NCI-H1417 treated with DMSO at 0.1 percent for 48 hours (cell line): ENCODE data around the gene PDIK1L.

Experiments used
- DNase-seq: peaks from one replicate; lab custom pipeline; 2025; lab: John Stamatoyannopoulos, UW

The PDIK1L gene

DNA sequence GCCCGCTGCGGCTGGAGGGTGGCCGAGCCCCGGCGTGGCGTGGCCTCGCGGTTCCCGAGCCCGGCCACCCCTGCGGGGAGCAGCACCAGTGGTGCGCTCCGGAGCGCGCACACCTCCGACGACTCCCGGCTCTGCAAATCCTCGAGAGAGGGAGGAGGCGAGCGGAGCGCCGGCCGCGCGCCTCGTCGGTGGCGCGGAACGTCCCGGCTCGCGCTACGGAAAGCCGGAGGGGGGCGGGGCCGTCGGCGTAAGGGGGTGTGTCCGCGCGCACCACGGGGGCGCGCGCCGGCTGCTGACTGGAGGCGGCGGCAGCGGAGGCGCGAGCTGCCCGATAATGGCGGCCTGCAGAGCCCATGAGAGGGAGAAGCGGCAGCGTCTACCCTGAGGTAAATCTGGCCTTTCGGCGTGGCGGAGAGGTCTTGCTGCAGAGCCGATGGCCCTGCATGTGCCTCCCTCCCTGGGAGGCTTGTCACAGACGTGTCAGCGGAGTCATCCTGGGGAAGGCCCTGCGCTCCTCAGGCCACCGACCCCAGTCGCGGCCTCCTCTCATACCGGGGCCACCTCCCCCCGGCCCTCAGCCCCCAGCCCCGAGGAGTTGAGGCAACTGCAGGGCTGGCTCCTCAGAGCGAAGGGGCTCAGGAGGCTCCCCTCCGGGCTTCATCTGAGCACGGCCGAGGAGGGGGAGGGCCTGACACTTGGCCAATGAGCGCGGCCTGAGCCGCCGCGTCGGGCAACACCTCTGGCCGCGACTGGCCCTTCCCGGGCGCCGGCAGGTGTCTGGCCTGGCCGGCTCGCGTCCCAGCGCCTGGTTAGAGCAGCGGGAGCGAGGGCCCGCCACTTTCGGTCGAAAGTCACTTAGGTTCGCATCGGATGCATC lies at the start of gene PDIK1L:
Gene PDIK1L (plus strand): TSS at position 295 of the 877 bp plus-strand sequence. CDS start 2,485 bp downstream, outside the sequence.
- DNase-seq = peak; percentile 49

DNA sequence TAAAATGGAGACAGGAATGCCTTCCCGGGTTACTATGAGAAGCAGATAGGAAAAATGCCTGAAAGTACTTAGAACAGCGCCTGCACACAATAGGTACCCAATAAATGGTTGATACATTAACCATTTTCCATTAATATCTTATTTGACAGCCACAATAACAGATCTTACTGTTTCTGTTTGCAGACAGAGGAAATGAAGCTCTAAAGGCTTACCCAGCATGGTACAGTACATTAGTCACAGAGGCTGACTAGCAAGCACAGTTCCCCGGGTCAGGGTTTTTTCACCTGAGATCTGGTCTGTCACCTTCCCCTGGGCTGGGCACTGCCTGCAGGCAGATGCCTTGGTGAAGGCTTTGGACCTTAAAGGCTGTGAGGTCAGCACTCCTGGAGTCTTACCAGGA lies 47.1 kb upstream of the PDIK1L start:
- DNase-seq = no peak

GRCh38 chr1:26066160-26066559 lies 45.5 kb upstream of the PDIK1L start:
- DNase-seq = no peak

- DNase-seq = no peak
Measured at GRCh38 chr1:26066857-26067256, 44.8 kb upstream of the PDIK1L start.

- DNase-seq = no peak
Measured at GRCh38 chr1:26067432-26067911, 44.2 kb upstream of the PDIK1L start, which contains the start of gene TRIM63. Gene TRIM63 (minus strand): TSS chr1:26067630. CDS start chr1:26067494, 136 bp downstream.

DNA sequence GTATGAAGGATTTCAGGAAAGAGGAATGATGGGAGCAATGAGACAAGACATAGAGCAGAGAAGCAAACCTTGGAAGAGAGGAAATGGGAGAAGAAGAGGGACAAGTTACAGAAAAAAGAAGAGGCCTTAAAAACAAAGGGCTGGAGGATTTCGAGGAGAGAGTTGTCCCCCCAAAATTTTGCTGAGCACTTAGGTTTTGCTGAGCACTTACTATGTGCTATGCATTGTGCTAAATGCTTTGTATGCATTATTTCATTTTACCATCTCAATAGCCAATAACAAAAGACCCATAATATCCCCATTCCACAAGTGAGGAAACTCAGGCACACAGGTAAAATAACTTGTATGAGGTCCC lies 41.7 kb upstream of the PDIK1L start:
- no peak for DNase-seq

- DNase-seq = no peak
Measured at GRCh38 chr1:26070296-26070962, 41.2 kb upstream of the PDIK1L start.

DNA sequence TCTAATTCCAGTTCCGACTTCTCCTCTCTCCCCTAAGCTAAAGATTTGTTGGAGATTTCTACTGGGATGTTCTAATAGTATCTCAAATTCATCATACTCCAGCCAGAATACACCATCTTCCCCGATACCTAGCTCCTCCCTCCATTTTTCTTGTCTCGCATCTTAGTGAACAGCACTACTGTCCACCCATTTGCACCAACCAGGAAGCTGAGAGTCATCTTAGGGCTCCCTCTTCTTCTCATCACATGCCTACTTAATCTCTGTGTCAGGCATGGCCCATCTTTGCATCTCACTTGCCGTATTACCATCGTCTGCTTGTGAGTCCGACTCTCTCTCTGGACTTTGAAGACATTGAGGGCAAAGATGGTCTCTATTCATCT lies 40.7 kb upstream of the PDIK1L start:
- DNase-seq = no peak

GRCh38 chr1:26072305-26072704 lies 39.3 kb upstream of the PDIK1L start:
- DNase-seq = no peak

DNA sequence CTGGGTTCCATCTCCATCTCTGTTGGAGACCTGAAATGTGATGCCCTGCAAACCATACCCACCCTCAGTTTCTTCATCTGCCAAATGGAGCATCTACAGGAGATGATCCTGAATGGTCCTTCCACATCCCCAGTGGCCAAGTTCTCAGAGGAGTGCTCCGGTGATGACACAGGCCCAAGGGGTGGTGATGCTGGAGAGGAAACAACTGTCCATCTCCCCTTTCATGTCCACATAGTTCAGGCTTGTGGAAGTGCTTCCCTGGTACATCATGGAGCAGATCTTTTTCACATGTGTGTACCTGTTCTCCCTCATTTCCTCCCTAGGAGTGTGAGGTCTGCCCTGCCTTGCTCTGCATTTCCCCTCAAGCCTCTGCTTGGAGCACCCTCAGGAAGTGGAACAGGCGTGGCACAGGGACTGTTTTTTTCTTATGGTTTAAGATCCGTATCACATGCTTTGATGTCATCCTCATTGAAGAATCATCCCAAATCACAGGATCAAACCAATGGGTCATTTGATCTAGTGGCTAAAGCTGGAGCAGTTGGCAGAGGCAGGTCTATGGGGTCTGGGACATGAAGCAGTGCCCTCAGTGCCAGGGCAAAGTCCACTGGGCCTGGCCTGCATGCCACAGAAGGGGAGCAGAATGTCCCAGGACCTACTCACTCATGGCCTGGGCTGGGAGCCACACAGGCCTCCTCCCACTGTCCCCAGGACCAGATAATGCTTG lies 36.0 kb upstream of the PDIK1L start:
- DNase-seq = no peak

GRCh38 chr1:26077524-26077923 lies 34.1 kb upstream of the PDIK1L start:
- DNase-seq = no peak

DNA sequence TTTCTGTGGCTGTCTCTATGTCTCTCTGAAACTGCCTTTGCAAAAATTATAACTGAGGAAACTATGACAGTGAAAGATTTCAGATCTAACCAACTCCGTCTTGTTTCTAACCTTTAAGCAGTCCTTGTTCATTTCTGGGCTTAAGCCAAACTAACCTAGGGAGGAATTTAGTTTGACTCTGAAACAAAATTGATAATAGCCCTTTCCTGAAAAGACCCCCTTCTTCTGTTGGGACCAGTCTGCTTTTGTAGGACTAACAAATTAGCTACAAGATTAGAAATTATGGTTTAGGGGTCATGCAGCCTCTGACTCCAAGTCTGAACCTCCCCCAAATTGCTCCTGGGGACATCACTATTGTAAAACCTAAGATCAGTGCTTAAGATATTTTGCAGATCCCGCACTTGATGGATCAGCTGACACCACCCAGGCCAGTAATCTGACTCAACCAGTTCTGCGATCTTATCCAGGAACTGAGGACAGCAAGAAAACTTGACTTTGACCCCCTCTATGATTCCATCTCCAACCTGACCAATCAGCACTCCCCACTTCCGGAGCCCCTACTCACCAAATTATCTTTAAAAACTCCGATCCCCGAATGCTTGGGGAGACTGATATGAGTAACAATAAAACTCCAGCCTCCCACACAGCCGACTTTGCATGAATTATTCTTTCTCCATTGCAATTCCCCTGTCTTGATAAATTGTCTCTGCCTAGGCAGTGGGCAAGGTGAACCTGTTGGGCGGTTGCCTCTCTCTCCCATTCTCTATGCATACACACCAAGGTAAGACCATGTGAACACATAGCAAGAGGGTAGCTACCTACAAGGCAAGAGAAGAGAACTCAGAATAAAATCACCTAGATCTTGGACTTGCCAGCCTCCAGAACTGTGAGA lies 33.1 kb upstream of the PDIK1L start:
- no peak for DNase-seq

DNA sequence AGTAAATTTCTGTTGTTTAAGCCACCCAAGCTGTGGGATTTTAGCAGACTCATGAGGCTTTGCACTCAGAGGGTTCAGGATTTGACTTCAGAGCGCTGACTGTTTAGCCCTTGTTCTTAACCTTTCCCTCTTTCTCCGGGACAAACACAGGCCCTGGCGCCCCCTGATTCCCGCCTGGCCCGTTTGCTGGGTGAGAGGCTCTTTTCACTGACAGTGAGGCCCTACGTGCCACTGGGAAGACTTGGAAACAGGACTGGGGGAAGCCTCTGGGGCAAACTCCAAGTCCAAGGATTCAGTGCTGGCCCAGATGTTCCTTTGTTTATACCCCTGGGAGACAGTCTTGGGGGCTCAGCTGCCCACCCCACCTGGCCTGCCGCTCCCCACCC lies 32.5 kb upstream of the PDIK1L start:
- no peak for DNase-seq

- no peak for DNase-seq
Measured at GRCh38 chr1:26079960-26080814, 31.4 kb upstream of the PDIK1L start.

- no peak for DNase-seq
Measured at GRCh38 chr1:26081267-26082019, 30.2 kb upstream of the PDIK1L start.

DNA sequence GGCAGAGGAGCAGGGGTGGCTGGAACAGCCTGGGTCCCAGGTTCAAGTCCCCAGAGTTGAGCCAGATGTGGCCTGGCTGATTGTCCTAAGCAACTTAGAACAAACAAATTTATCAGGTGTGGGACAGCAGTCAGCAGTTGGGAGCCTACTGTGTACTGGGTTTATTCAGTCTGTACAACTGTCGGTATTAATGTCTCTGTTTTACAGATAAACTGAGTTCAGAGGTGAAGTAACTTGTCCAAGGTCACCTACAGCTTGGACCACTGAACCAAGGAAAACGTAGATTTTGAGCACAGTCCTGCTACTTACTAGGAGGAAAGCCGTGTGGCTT lies 29.6 kb upstream of the PDIK1L start:
- no peak for DNase-seq

- no peak for DNase-seq
Measured at GRCh38 chr1:26083208-26083607, 28.4 kb upstream of the PDIK1L start.

GRCh38 chr1:26084091-26084561 lies 27.5 kb upstream of the PDIK1L start:
- no peak for DNase-seq

GRCh38 chr1:26084844-26085243 lies 26.8 kb upstream of the PDIK1L start:
- no peak for DNase-seq

- no peak for DNase-seq
Measured at GRCh38 chr1:26089125-26089524, 22.5 kb upstream of the PDIK1L start.
